Fibroblast of peridontal ligament (primary cell): Measurements from ENCODE around the gene SHISAL1.
A peak's percentile ranks its signal among the peaks of the same experiment; 100 is the strongest.
"Not testable (repeated sequence)": the region's sequence is repeated elsewhere in the genome, so short reads cannot be mapped to it uniquely, and the experiment has no call there.

Experiments used
- DNase-seq: peaks from one replicate; pipeline ENCODE4 v3.0.0-alpha.2; 2010; ENCODE audit errors: extremely low read depth

The SHISAL1 gene

DNA sequence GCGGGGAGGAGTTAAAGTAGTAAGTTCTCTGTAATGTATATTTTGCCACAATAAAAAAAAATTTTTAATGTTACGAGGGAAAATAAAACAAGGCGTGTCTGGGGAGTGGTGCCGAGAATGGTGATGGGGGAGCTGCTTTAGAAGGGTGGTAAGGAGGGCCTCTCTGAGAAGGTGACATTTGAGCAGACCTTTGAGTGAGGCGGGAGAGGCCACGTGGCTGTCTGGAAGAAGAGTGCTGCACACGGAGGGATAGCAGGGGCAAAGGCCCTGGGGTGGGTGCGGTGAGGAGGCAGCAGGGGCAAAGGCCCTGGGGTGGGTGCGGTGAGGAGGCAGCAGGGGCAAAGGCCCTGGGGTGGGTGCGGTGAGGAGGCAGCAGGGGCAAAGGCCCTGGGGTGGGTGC, 10.4 kb downstream of the SHISAL1 start:
- not testable (repeated sequence) for DNase-seq

GRCh38 chr22:44301039-44301438, 11.7 kb downstream of the SHISAL1 start:
- DNase-seq = no peak

DNA sequence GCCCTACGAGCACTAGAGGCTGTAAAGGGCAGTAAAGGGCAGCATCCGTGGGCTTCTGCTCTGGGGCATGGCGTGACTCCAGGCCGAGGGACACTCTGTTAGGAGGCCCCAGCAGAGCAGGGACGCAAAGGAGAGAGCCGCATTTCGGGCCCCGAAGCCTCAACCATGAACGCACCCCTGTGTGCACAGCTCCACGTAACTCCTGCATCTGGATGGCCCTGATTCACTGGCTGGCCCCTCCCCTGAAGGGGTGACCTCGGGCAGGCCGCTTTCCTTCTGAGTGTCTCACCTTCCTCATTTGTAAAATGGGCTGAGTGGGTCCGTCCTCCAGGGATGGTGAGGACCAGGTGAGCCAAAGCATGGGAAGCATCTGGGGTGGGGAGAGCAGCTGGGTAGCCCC, 13.6 kb downstream of the SHISAL1 start:
- DNase-seq = no peak

DNA sequence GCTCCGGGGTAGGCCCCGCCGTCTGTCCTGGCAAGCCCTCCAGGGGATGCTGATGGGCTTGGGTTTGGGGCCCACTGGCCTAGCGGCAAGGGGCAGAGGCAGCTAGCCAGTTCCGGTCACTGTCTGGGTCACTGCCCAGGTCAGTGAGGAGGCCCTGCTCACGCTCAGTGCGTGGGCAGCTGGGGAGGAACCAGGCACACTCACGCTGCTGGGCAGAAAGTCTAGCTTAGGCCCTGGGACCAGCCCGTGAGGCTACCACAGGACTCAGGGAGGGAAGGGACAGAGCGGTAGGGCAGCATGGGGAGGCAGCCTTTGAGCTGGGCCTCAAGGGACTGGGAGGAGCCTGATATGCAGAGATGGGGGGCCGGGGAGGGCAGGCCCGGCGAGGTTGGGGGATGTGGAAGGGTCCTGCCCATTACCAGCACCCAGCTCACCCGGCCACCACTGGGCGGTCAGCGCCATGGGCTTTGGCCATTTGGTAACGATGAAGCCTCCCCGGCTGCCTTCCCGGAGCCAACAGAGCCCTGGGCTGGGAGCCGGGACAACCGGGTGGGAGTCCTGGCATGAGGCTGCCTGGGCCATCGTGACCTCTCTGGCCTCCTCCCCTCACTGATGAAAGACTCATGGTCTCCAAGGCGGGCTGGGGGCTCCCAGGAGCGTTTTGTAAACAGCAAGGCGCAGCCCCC, 14.2 kb downstream of the SHISAL1 start:
- DNase-seq = no peak

GRCh38 chr22:44297470-44298061, 15.2 kb downstream of the SHISAL1 start:
- DNase-seq = no peak

- DNase-seq = no peak
These were observed 17.3 kb downstream of the SHISAL1 start for GRCh38 chr22:44295406-44295805.

DNA sequence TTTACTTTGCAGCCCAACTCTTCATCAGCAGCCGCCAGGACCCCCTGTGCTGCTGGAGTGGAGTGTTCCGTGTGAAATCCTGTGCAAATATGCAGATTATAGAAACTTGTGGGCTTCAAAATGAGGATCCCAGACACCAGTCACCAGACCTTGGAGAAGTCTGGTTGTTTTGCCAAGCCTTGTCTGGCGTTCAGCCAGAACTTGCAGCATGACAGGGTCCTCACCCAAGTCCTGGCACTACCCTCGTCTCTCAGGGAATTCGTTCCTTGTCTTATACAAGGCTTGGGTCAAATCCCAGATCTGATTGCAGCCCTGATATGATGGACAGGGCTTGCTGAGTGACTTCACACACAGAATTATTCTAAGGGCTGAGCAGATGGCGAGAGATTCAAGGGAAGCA, 18.9 kb downstream of the SHISAL1 start:
- DNase-seq = no peak

GRCh38 chr22:44293034-44293433, 19.7 kb downstream of the SHISAL1 start:
- DNase-seq = no peak

DNA sequence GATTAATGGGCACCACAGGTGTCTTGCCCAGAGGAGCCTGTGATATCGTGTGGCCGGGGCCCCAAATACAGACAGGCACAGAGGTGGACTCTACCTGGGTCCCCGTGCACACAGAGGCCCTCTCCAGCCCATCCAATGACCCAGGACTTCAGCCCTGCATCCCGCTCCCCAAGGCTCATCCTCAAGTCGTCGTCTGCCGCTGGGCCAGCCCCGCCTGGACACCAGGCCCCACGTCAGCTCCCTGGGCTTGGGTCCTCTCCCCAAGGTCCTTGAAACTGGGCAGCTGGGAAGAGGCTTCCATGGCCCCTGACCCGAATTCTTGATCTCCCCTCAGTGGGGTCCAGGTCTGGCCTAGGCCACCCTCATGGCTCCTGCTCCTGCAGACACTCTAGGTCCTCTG, 20.2 kb downstream of the SHISAL1 start:
- no peak for DNase-seq

DNA sequence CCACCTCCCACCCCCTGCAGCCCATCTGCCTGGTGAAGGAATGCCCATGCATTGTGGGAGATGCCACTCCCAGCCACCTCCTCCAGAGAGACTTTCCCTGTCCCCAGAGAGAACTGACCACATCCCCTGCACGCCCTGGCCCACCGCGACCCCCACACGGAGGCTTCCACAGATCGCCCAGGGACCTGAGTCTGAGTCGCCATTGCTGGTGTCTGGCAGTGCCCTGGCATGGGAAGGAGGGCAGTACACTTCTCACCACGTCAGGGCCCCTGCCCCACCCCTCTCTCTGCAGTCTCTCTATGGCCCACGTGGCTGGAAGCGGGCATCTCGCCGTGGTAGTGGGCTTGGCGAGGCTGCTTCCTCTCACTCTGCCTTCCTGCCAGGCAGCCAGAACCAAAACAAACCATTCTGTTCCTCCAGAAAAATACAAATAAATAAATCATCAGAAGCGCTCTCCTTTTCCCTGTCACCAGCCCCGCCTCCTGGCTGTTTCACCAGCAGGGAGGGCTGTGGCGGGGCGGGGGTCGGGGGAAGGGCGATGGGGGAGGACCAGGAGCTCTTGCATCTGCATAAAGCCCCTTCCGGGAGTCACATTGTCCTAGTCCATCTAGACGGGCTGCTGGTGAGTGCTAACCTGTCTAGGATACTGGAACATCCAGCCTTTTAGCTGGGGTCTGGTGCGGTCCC, 20.9 kb downstream of the SHISAL1 start:
- DNase-seq = no peak

GRCh38 chr22:44291265-44291664, 21.5 kb downstream of the SHISAL1 start:
- DNase-seq = no peak

DNA sequence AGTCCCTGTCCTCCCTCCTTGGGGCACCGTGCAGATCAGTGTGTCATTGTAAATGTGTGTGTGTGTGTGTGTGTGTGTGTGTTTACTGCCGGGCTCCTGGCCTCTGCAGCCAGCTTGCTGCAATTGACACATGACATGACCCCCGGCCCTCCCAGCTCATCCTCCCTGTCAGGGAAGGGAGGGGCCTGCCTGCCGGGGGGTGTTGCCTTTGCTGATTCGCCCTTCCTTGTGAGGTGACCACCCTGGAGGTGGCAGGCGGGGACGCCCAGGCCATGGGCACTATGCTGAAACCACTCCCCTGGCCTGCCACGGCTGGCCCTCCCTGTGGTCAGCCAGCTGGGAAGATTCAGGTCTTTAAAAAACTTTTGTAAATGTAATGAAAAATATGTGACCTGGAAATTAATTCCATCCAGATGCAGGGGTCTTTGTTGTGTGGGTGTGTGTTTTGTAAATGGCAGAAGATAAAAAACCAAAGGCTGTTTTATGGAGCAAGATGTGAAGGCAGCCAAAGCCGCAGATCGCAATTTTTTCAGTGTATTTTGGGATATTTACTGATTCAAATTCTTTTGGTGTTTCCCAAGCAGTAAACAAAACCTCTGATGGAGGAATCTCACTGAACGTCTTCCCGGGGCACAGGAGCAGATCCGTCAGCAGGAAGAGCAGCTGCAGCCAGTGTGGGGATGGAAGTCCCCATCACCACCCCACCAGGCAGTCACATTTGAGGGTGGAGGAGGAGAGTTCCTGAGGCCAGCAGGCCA, 23.2 kb downstream of the SHISAL1 start:
- peak; percentile 52 for DNase-seq

DNA sequence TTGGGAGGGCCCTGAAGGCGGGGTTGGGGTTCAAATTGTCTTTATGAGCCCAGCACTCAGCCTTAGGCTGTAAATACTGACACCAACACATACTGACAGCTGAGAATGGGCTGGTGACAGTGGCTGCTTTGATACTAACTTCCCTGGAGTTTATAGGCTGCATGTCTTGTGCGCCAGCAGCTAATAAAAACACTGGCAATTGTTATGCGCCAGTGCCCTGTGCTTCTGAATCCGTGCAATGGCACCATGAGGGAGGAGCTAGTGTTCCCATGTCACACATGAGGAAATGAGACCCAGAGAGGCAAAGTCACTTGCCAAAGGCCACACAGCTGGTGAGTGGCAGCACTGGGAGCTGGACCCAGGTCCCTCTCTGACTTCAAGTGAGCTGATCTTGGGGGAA, 23.8 kb downstream of the SHISAL1 start:
- DNase-seq = no peak

GRCh38 chr22:44287741-44288140, 25.0 kb downstream of the SHISAL1 start:
- DNase-seq = no peak

GRCh38 chr22:44287121-44287693, 25.5 kb downstream of the SHISAL1 start:
- no peak for DNase-seq

DNA sequence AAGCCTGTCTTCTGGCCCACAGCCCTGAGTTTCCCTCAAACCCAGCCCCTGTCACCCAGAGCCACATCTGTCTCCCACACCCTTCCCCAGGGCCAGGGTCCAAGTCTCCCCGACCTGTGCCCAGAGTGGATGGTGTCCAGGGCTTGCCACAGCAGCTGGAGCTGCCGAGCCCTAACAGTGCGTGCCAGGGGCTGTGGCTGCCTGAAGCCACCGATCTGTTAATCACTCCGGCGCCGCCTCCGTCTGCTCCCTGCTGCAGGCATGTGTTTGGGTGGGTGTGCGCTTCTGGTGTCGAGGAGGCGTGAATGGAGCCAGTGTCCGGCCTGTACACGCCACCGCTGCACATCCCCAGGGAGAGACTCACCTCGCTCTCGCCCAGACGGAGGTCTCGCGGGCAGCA, 26.1 kb downstream of the SHISAL1 start:
- DNase-seq = no peak

DNA sequence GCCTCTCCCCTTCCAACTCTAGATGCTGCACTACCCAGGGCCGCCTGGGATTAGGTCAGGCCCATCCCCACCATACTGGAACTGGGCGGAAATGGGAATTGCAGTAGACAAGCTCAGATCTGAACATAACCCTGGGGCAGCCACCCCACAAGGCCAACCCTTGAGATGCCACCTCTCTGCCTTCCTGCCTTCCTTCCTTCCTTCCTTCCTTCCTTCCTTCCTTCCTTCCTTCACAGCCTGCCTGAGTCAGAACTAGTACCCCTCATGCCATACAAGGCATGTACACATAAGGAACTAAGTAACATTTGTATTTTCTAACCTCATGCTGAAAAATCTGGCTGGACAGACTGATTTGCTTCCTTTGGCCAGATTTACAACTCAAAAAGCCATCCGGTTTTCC, 28.0 kb downstream of the SHISAL1 start:
- DNase-seq = no peak

- DNase-seq = no peak
These were observed 30.7 kb downstream of the SHISAL1 start for GRCh38 chr22:44281768-44282637.

DNA sequence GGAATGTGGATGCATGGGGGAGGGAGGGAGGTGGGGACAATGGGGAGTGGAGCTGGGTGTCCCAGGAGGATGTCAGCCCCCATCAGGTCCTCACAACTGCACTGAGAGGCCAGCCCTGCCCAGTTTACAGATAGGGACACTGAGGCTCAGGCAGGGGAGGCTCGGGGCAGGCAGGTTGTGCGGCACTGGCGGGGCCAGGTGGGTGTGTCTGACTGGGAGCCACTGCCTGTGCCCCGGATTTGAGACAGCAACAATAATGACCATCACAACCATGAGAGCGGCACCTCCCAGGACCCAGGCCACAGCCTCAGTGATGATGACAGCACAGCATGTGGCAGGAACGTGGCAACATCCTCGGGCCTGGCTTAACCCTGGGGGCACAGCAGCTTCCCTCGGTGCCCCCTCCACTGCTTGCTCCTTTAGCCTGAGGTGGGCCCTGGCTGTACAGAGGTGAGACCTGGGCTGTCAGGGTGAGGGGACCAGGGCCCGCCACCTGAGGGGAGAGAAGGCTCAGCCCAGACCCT, 32.0 kb downstream of the SHISAL1 start:
- DNase-seq = no peak

DNA sequence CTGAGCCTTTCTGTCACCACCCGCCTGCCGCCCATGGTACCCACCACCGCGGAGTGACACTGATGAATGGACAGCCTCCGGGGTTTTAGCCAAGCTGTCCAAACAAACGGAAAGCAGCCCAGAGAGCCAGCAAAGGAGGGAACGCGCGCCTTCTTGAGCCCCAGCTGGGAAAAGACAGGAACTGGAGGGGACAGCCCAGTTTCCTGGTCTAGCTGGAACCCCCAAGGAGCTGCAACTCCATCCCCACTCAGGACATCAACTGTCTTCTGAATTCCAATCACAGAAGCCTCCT, 33.7 kb downstream of the SHISAL1 start:
- DNase-seq = no peak
